Skeletal muscle satellite cell (primary cell): ENCODE measurements around the gene SMIM3. TPM values are rescaled to one million over a fixed set of nuclear protein-coding genes. Genes with fewer than 3 reads are reported as not detected.
"Not testable (repeated sequence)": the region's sequence is repeated elsewhere in the genome, so short reads cannot be mapped to it uniquely, and the experiment has no call there.

Source experiments
- H3K27me3 ChIP-seq: 2 replicates; pipeline ENCODE4 v1.7.0; 2013; ENCODE audit warnings: low read length; ENCODE audit not compliant: control insufficient read depth, insufficient read depth
- H3K36me3 ChIP-seq: 2 replicates; pipeline ENCODE4 v1.7.0; 2013; ENCODE audit warnings: mild to moderate bottlenecking, control low read depth, low read length; ENCODE audit not compliant: insufficient read depth
- H3K4me1 ChIP-seq: 2 replicates; pipeline ENCODE4 v1.7.0; 2013; ENCODE audit warnings: low read length; ENCODE audit not compliant: control insufficient read depth, insufficient read depth
- H3K4me2 ChIP-seq: 2 replicates; pipeline ENCODE4 v1.7.0; 2013; ENCODE audit warnings: mild to moderate bottlenecking, low read length
- H3K4me3 ChIP-seq: 2 replicates; pipeline ENCODE4 v1.7.0; 2013; ENCODE audit warnings: low read length
- H3K9ac ChIP-seq: 2 replicates; pipeline ENCODE4 v1.7.0; 2013; ENCODE audit warnings: mild to moderate bottlenecking, low read depth, low read length, moderate library complexity
- H3K9me3 ChIP-seq: replicated peaks from 2 replicates; pipeline ENCODE4 v1.7.0; 2013; ENCODE audit warnings: mild to moderate bottlenecking, control low read depth, low read length
- total RNA-seq: library from RNA; depleted of rRNA; stranded (reverse); fragments of >200 nt; gene quantifications from 2 replicates; pipeline ENCODE4 v1.2.3, GENCODE V29; 2012; rRNA removed

Gene SMIM3, protein sequence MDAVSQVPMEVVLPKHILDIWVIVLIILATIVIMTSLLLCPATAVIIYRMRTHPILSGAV
- total RNA-seq, result 136 and 155 TPM in 2 replicates

DNA sequence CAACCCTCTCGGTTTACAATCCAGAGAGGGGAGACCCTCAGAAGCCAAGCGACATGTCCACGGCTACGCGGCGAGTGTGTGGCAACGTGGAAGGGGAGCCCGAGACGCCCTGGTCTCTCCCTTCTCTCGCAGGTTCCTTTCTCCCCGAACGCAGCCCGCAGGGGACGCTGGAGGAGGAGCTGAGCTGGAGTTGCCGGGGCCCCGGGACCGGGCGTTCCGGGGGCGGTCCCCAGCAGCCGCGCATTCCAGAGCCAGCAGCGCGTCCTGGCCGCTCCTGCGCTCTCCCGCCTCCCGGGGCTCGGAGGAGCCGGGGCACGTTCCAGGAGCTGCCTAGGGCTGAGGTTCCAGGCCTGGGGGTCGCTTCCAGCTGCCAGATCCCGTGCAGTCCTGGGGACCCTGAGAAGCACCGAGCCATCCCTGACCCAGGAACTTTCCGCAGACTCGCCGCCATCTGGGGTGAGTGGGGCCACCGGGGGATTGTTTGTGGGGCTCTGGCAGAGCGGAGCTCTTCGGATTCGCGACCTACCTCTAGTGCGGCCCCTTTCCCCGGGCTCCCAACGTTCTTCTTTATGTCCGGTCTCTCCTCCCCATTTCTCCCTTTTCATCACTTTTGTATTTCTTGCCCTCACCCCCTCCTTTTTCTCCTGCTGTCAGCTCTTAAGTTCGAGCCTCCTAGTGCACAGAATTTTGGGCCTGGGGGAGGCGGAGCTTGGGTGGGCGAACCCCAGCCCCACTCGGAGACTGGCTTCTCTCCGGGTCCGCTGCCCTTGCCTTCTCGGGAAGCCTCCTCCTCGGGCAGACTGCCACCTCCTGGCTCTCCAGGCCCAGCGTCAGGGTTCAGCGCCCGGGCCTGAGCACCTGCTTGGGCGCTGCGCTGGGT, at the start of gene SMIM3:
SMIM3 (plus strand) TSS at position 241 of the 880 bp plus-strand sequence. CDS start 16,684 bp downstream, outside the sequence.
- Histone ChIP-seq H3K4me3 (peak within 1 kb of the TSS; percentile 88), H3K9ac (peak within 1 kb of the TSS; percentile 94), H3K4me2 (peak within 1 kb of the TSS; percentile 94), H3K9me3 (no peaks in the 10 kb centered on the region), H3K27me3 (no peaks in the 10 kb centered on the region), H3K36me3 (peaks cover 10% of the 10 kb centered on the region), H3K4me1 (peaks cover 58% of the 10 kb centered on the region)

DNA sequence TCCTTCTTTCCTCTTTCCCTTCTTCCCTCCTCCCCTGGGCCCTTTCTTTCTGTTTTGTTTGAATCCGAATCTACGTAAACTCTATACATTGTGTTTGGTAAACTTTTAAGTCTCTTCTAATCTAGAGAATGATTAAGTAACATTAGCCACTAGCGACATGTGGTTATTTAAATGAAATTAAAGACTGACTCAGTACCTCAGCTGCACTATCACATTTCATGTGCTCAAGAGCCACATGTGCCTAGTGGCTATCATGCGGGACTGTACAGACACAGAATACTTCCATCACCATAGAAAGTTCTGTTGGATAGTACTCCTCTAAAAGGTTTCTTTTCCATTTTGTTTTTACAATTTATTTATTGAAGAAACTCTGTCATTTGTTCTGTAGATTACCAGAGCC, 48.7 kb upstream of the SMIM3 start:
- Histone ChIP-seq H3K9me3 (no peaks in the 10 kb centered on the region), H3K4me3 (no peak overlapping the region), H3K4me2 (no peak overlapping the region), H3K36me3 (peaks cover 65% of the 10 kb centered on the region), H3K27me3 (no peaks in the 10 kb centered on the region), H3K4me1 (no peaks in the 10 kb centered on the region), H3K9ac (no peak overlapping the region)

- Histone ChIP-seq H3K4me3 (no peak overlapping the region), H3K4me2 (no peak overlapping the region), H3K36me3 (peaks cover 63% of the 10 kb centered on the region), H3K9me3 (no peaks in the 10 kb centered on the region), H3K4me1 (no peaks in the 10 kb centered on the region), H3K27me3 (no peaks in the 10 kb centered on the region), H3K9ac (no peak overlapping the region)
These were observed 46.8 kb upstream of the SMIM3 start for GRCh38 chr5:150731669-150732242.

- no peaks in the 10 kb centered on the region for H3K9me3 ChIP-seq
- no peak overlapping the region for H3K9ac ChIP-seq
- H3K4me1 ChIP-seq, result no peaks in the 10 kb centered on the region
- H3K36me3 ChIP-seq, result peaks cover 47% of the 10 kb centered on the region
- no peaks in the 10 kb centered on the region for H3K27me3 ChIP-seq
- no peak overlapping the region for H3K4me3 ChIP-seq
- H3K4me2 ChIP-seq, result no peak overlapping the region
These were observed 43.8 kb upstream of the SMIM3 start for GRCh38 chr5:150734579-150735384.

DNA sequence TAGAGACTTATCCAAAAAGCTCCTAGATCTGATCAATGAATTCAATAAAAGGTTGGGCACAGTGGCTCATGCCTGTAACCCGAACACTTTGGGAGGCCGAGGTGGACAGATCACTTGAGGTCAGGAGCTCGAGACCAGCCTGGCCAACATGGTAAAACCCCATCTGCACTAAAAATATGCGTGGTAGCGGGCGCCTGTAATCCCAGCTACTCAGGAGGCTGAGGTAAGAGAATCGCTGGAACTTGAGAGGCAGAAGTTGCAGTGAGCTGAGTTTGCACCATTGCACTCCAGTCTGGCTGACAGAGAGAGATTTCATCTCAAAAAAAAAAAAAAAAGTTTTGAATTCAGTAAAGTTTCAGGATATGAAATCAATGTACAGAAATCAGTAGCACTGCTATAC, 39.7 kb upstream of the SMIM3 start:
- Histone ChIP-seq H3K27me3 (no peaks in the 10 kb centered on the region), H3K4me2 (no peak overlapping the region), H3K9me3 (no peaks in the 10 kb centered on the region), H3K36me3 (peaks cover 22% of the 10 kb centered on the region), H3K9ac (no peak overlapping the region), H3K4me1 (no peaks in the 10 kb centered on the region), H3K4me3 (no peak overlapping the region)

DNA sequence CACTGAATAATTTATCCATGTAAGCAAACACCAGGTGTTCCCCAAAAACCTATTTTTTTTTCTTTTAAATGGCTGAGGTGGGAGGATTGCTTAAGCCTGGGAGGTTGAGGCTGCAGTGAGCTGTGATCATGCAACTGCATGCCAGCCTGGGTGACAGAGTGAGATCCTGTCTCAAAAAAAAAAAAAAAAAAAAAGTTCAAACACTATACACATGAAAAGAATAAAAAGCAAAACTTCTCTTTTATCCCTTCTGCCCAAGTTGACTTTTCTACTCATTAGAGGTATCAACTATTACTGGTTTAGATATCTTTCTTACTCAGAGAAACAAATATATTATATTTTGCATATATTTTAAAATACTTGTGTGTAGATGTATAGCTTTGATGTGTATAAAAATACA, 37.6 kb upstream of the SMIM3 start:
- peaks cover 11% of the 10 kb centered on the region for H3K36me3 ChIP-seq

GRCh38 chr5:150742455-150743141, 36.0 kb upstream of the SMIM3 start:
- H3K4me2 ChIP-seq, H3K9me3 ChIP-seq, H3K27me3 ChIP-seq, H3K4me1 ChIP-seq, H3K9ac ChIP-seq, H3K4me3 ChIP-seq: not testable (repeated sequence)
- H3K36me3 ChIP-seq, result peaks cover 11% of the 10 kb centered on the region

More for the DNA sequence above, 37.6 kb upstream of the SMIM3 start:
- no peaks in the 10 kb centered on the region for H3K9me3 ChIP-seq
- no peak overlapping the region for H3K4me2 ChIP-seq
- H3K27me3 ChIP-seq, result no peaks in the 10 kb centered on the region
- no peaks in the 10 kb centered on the region for H3K4me1 ChIP-seq
- no peak overlapping the region for H3K4me3 ChIP-seq
- H3K9ac ChIP-seq, result no peak overlapping the region

- H3K9me3 ChIP-seq, H3K4me2 ChIP-seq, H3K4me1 ChIP-seq, H3K9ac ChIP-seq, H3K4me3 ChIP-seq, H3K27me3 ChIP-seq: not testable (repeated sequence)
- peaks cover 11% of the 10 kb centered on the region for H3K36me3 ChIP-seq
These were observed 35.4 kb upstream of the SMIM3 start for GRCh38 chr5:150743142-150743488.

DNA sequence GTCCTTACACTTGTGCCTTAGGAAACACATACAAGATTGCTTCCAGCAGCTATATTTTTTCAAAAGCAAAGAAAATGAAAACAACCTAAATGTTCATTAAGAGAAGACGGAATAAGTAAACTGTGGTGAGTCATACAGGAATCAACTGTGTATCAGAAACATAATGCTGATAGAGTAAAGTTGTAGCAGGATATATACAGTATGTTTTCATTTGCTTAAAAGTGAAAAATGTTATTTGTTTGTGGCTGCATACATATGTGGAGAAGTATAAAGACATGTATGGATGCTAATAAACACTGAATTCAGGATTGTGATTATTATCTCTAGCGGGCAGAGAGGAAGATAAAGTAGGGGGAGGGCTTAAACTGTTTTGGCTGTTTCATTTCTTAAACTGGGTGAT, 28.1 kb upstream of the SMIM3 start:
- Histone ChIP-seq H3K4me3 (no peak overlapping the region), H3K9me3 (no peaks in the 10 kb centered on the region), H3K36me3 (peaks cover 50% of the 10 kb centered on the region), H3K4me2 (no peak overlapping the region), H3K9ac (no peak overlapping the region), H3K27me3 (no peaks in the 10 kb centered on the region), H3K4me1 (peaks cover 12% of the 10 kb centered on the region)

- peak overlapping the region; percentile 27 for H3K9ac ChIP-seq
- H3K4me1 ChIP-seq, result peaks cover 12% of the 10 kb centered on the region
- H3K27me3 ChIP-seq, result no peaks in the 10 kb centered on the region
- H3K4me2 ChIP-seq, result no peak overlapping the region
- no peaks in the 10 kb centered on the region for H3K9me3 ChIP-seq
- H3K36me3 ChIP-seq, result peaks cover 54% of the 10 kb centered on the region
- no peak overlapping the region for H3K4me3 ChIP-seq
These were observed 27.3 kb upstream of the SMIM3 start for GRCh38 chr5:150751096-150751891.
